Retinal pigment epithelial cell (primary cell): Measurements from ENCODE around the gene SLC5A1.

Experiments
- DNase-seq: peaks from one replicate; pipeline ENCODE4 v3.0.0-alpha.2; 2010; ENCODE audit warnings: low read depth
- H3K4me3 ChIP-seq: 2 replicates; pipeline ENCODE4 v1.5.1; 2011; ENCODE audit warnings: mild to moderate bottlenecking, low read length, control low read depth, moderate library complexity
- TF ChIP-seq, protein P1 (sequence below): conservative IDR thresholded peaks from 2 replicates; pipeline ENCODE4 v1.5.1; 2011; ENCODE audit warnings: low read depth, low read length, control low read depth, inconsistent platforms

The SLC5A1 gene

DNA sequence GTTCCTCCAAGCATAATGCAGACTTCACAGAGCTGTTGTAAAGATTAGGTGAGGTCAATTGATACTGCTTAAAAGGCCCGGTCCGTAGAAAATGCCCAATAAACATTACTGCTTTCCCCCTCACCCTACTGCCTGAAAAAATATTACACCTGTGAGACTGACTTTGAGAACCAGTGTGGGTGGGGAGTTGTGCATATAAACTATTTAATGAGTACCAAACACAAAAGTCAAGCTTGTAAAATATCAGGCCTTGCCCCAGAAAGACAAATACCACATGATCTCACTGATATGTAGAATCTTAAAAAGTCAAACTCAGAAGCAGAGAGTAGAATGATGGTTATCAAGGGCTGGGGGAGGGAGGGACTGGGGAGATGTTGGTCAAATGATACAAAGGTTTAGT, 69.3 kb downstream of the SLC5A1 start:
- H3K4me3 ChIP-seq = no peak overlapping the region
- no peak for DNase-seq
- TF ChIP-seq, protein P1, sequence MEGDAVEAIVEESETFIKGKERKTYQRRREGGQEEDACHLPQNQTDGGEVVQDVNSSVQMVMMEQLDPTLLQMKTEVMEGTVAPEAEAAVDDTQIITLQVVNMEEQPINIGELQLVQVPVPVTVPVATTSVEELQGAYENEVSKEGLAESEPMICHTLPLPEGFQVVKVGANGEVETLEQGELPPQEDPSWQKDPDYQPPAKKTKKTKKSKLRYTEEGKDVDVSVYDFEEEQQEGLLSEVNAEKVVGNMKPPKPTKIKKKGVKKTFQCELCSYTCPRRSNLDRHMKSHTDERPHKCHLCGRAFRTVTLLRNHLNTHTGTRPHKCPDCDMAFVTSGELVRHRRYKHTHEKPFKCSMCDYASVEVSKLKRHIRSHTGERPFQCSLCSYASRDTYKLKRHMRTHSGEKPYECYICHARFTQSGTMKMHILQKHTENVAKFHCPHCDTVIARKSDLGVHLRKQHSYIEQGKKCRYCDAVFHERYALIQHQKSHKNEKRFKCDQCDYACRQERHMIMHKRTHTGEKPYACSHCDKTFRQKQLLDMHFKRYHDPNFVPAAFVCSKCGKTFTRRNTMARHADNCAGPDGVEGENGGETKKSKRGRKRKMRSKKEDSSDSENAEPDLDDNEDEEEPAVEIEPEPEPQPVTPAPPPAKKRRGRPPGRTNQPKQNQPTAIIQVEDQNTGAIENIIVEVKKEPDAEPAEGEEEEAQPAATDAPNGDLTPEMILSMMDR = no peak

DNA sequence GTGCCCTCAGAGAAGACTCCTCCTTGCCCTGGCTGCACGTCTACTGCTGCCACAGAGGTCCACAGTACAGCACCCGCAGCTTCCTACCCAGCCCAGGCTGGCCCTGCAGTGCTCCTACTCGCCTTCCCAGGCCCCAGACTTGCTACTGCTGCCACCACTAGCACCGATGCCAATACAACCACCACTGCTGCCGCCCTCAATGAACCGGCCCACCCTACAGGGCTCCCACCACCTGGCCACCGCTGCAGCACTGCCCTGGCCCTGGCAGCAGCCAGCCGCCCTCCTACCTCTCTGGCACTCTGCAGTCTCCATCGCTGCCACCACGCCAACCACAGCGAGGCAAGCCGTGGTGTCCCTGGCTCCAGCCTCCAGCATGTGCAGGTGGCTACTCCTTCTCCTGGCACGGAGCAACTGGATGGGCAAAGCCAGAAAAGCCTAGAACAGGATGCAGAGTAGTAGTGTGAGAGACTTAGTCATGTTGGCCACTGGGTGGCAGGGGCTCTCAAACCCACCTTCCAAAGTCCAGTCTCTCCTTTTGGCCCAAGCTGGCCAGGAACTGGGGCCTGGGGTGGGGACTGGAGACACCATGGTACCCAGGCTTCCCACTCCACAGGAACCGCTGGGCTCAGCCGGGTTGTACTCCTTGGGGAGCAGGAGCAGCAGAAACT, 76.6 kb downstream of the SLC5A1 start:
- DNase-seq = no peak
- no peak overlapping the region for H3K4me3 ChIP-seq
- TF ChIP-seq, protein P1 = no peak

DNA sequence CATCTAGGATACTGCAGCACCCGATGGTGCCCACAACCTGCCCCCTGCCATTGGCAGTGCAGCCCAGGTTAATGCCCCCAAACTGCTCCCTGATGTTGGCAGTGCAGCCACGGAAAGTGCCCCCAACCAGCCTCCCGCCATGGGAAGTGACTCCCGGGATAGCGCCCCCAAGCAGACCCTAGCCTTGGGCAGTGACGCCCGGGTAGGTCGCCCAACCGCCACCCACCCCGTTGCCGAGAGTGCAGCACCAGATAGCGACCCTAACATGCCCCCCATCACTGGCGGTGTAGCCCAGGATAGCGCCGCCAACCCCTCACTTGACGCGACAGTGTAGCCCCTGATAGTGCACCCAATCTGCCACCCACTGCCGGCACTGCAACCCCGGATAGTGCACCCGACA, 77.5 kb downstream of the SLC5A1 start:
- TF ChIP-seq, protein P1 = no peak
- DNase-seq = no peak
- no peak overlapping the region for H3K4me3 ChIP-seq

DNA sequence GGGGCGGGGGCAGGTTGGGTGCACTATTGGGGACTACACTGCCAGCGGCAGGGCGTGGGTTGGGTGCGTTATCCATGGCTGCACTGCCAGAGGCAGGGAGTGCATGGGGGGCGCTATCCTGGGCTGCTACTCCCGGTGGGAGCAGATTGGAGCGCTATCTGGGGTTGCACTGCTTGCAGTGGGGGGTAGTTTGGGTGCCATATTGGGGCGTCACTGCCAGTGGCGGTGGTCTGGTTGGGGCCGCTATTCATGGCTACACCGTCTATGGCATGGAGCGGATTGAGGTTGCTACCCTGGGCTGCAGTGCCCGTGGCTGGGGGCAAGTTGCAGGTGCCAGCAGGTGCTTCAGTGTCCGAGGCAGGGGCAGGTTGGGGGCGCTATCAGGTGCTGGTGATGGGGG, 79.8 kb downstream of the SLC5A1 start:
- TF ChIP-seq, protein P1 = no peak
- DNase-seq = no peak
- no peak overlapping the region for H3K4me3 ChIP-seq

DNA sequence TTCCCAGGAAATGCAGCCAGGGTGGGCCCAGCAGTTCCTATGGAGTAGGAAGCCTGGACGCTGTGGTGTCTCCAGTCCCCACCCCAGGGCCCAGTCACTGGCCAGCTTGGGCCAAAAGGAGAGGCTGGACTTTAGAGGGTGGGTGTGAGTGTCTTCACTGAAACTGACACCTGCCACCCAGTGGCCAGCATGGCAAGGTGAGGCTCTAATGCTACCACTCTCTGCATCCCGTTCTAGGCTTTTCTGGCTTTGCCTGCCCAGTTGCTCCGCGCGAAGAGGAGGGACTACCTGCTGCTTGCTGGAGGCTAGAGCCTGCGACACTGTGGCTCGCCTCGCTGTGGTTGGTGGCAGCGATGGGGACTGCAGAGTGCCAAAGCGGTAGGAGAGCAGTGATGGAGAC, 80.6 kb downstream of the SLC5A1 start:
- no peak overlapping the region for H3K4me3 ChIP-seq
- no peak for DNase-seq
- TF ChIP-seq, protein P1 = peak; percentile 8

DNA sequence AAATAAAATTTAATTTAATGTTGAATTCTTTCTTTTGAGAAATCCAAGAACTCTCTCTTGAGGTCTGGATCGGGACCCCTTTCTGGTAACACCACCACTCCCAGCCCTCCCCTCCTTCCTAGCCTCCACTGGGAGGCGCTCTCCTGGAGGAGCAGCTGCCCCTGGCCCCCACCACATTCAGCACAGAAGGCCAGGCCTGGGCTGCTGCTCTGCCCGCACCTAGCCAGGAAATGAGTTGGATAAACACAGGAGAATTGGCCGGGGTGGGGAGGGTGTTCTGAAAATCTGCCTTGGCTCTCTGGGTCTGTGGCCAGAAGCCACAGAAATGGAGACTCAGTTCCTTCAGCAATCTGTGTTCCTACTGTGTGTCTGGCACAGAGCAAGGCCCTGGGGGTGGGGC, 84.8 kb downstream of the SLC5A1 start:
- TF ChIP-seq, protein P1 = no peak
- no peak overlapping the region for H3K4me3 ChIP-seq
- no peak for DNase-seq

DNA sequence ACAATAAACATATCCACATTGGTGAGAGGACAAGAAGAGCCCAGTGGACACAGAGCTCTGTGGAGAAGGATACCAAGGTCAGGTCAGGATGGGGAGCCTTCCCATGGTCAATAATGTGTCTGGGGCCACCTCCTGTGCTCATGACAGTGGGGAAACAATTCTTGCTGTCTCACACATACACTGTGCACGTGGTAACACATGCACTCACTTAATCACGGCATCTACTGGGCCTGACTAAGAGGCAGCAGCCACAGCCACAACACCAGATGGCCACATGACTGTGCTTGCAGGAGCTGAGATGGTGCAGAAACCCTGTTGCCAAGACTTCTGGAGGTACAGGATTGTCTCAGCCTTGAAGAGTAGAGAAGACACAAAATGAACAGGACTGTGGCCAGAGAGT, 87.4 kb downstream of the SLC5A1 start:
- H3K4me3 ChIP-seq = no peak overlapping the region
- TF ChIP-seq, protein P1 = no peak
- no peak for DNase-seq
